H1 (cell line): ENCODE data around the gene MIF4GD. TPM values are rescaled to one million over a fixed set of nuclear protein-coding genes. Genes with fewer than 3 reads are reported as not detected.

Source experiments
- CTCF ChIA-PET: fragments of 300-600 bp; sonication (Branson Sonifier 250); formaldehyde crosslinking; loops from one replicate; lab custom pipeline; 2021; ENCODE audit not compliant: partially characterized antibody; lab: Charles Lee
- POLR2A ChIA-PET: fragments of 300-600 bp; sonication (Branson Sonifier 250); formaldehyde crosslinking; loops from one replicate; lab custom pipeline; 2021; ENCODE audit warnings: inconsistent platforms; ENCODE audit not compliant: partially characterized antibody; lab: Charles Lee
- DNase-seq, 2 experiments: peaks; one replicate each; pipeline versions ENCODE4 v3.0.0 to v3.0.0-alpha.2; 2010 to 2022; ENCODE audit warnings: low spot score in 2 of 2, low read depth in 1 of 2, mixed read lengths in 1 of 2
- FAIRE-seq: peaks from 2 replicates; lab custom pipeline; 2011; peaks lifted over from hg19 to GRCh38; lab: Jason Lieb, UNC
- H2AFZ ChIP-seq: 2 replicates; pipeline ENCODE4 v1.8.1; 2012; ENCODE audit warnings: low read length, inconsistent platforms
- H2AK5ac ChIP-seq: 2 replicates; pipeline ENCODE4 v1.6.1; 2013; ENCODE audit warnings: low read depth, low read length
- H2BK120ac ChIP-seq: replicated peaks from 2 replicates; pipeline ENCODE3; 2013; ENCODE audit warnings: low read depth, low read length, inconsistent platforms
- H2BK12ac ChIP-seq: 2 replicates; pipeline ENCODE4 v1.6.1; 2013; ENCODE audit warnings: low read depth, low read length
- H2BK15ac ChIP-seq: 2 replicates; pipeline ENCODE4 v1.6.1; 2013; ENCODE audit warnings: low read length
- H2BK20ac ChIP-seq: 2 replicates; pipeline ENCODE4 v1.6.1; 2013; ENCODE audit warnings: low read length
- H2BK5ac ChIP-seq: 2 replicates; pipeline ENCODE4 v1.6.1; 2013; ENCODE audit warnings: low read depth, low read length
- H3K14ac ChIP-seq: 2 replicates; pipeline ENCODE4 v1.6.1; 2013; ENCODE audit warnings: inconsistent platforms; ENCODE audit not compliant: insufficient read length
- H3K18ac ChIP-seq: 2 replicates; pipeline ENCODE4 v1.6.1; 2013; ENCODE audit warnings: low read length; ENCODE audit errors: extremely low read depth
- H3K23ac ChIP-seq: 2 replicates; pipeline ENCODE4 v1.6.1; 2013; ENCODE audit warnings: inconsistent platforms; ENCODE audit not compliant: insufficient read length
- H3K23me2 ChIP-seq: 2 replicates; pipeline ENCODE4 v1.6.1; 2013; ENCODE audit warnings: low read depth, low read length
- H3K27ac ChIP-seq: 2 replicates; pipeline ENCODE4 v1.6.1; 2011; ENCODE audit warnings: low read depth, low read length, inconsistent platforms
- H3K27me3 ChIP-seq, 4 experiments: replicated peaks in 1 of 4; 1 replicate in 1 of 4; 2 replicates in 3 of 4; pipeline versions ENCODE4 v1.6.1 to v1.8.1; 2011 to 2013; ENCODE audit warnings: low read length in 3 of 4, mild to moderate bottlenecking in 3 of 4, inconsistent platforms in 2 of 4, mixed read lengths in 2 of 4, moderate library complexity in 1 of 4; ENCODE audit not compliant: control insufficient read depth in 3 of 4, insufficient read depth in 3 of 4; ENCODE audit errors: extremely low read depth in 1 of 4
- H3K36me3 ChIP-seq, 4 experiments: 2 replicates each; pipeline versions ENCODE4 v1.6.1 to v1.8.1; 2011 to 2013; ENCODE audit warnings: mild to moderate bottlenecking in 4 of 4, low read length in 3 of 4, moderate library complexity in 2 of 4, control low read depth in 1 of 4, inconsistent platforms in 1 of 4; ENCODE audit not compliant: insufficient read depth in 4 of 4, control insufficient read depth in 2 of 4
- H3K4ac ChIP-seq: replicated peaks from 2 replicates; pipeline ENCODE3; 2013; ENCODE audit warnings: low read length, low read depth, mixed read lengths, inconsistent platforms; ENCODE audit not compliant: insufficient read length
- H3K4me1 ChIP-seq, 4 experiments: replicated peaks in 1 of 4; 1 replicate in 1 of 4; 2 replicates in 3 of 4; pipeline versions ENCODE4 v1.6.1 to v1.8.1; 2011 to 2013; ENCODE audit warnings: low read length in 3 of 4, inconsistent platforms in 2 of 4, mixed read lengths in 1 of 4; ENCODE audit not compliant: insufficient read depth in 4 of 4, control insufficient read depth in 3 of 4
- H3K4me2 ChIP-seq, 2 experiments: 2 replicates each; pipeline versions ENCODE4 v1.6.1 to v1.8.1; 2011 to 2013; ENCODE audit warnings: low read depth in 2 of 2, low read length in 2 of 2, control low read depth in 1 of 2, inconsistent platforms in 1 of 2, mild to moderate bottlenecking in 1 of 2; ENCODE audit not compliant: insufficient read depth in 1 of 2
- H3K4me3 ChIP-seq, 4 experiments: fragments of 200-600, 300-600 bp in 1 of 4; sonication (generic), shearing (Covaris generic), sonication (Bioruptor Twin) in 1 of 4; 2 replicates each; pipeline versions ENCODE4 v1.5.1 to v1.8.1; 2011 to 2016; ENCODE audit warnings: low read length in 4 of 4, low read depth in 3 of 4, control low read depth in 2 of 4, inconsistent platforms in 2 of 4, mild to moderate bottlenecking in 2 of 4, mixed read lengths in 1 of 4, moderate library complexity in 1 of 4; ENCODE audit not compliant: insufficient read depth in 2 of 4; ENCODE audit errors: extremely low read depth in 1 of 4
- H3K56ac ChIP-seq: replicated peaks from 2 replicates; pipeline ENCODE3; 2013; ENCODE audit warnings: low read depth, mild to moderate bottlenecking, mixed read lengths, low read length, inconsistent platforms; ENCODE audit not compliant: insufficient read length
- H3K79me1 ChIP-seq: 2 replicates; pipeline ENCODE4 v1.6.1; 2013; ENCODE audit warnings: low read depth, low read length, control low read depth
- H3K79me2 ChIP-seq, 2 experiments: 2 replicates each; pipeline versions ENCODE4 v1.6.1 to v1.8.1; 2012 to 2013; ENCODE audit warnings: low read length in 2 of 2, mild to moderate bottlenecking in 2 of 2, inconsistent platforms in 1 of 2; ENCODE audit not compliant: insufficient read depth in 2 of 2, control insufficient read depth in 1 of 2
- H3K9ac ChIP-seq, 4 experiments: replicated peaks in 1 of 4; 1 replicate in 1 of 4; 2 replicates in 3 of 4; pipeline versions ENCODE4 v1.6.1 to v1.8.1; 2011 to 2013; ENCODE audit warnings: low read depth in 3 of 4, low read length in 3 of 4, control low read depth in 2 of 4, mild to moderate bottlenecking in 2 of 4, moderate library complexity in 2 of 4, inconsistent platforms in 1 of 4; ENCODE audit errors: extremely low read depth in 1 of 4
- H3K9me3 ChIP-seq, 2 experiments: 2 replicates each; pipeline versions ENCODE4 v1.6.1 to v1.8.1; 2012 to 2013; ENCODE audit warnings: mild to moderate bottlenecking in 2 of 2, moderate library complexity in 2 of 2, control low read depth in 1 of 2, inconsistent platforms in 1 of 2, low read depth in 1 of 2, low read length in 1 of 2, mixed read lengths in 1 of 2; ENCODE audit not compliant: insufficient read depth in 2 of 2
- H4K20me1 ChIP-seq, 2 experiments: replicated peaks in 1 of 2; 2 replicates each; pipeline versions ENCODE3 to v1.8.1; 2011 to 2013; ENCODE audit warnings: inconsistent platforms in 2 of 2, low read length in 2 of 2, mild to moderate bottlenecking in 1 of 2; ENCODE audit not compliant: insufficient read depth in 2 of 2, control insufficient read depth in 1 of 2
- H4K5ac ChIP-seq: 2 replicates; pipeline ENCODE4 v1.6.1; 2013; ENCODE audit warnings: low read length, low read depth, mixed read lengths, inconsistent platforms; ENCODE audit not compliant: insufficient read length
- H4K8ac ChIP-seq: 2 replicates; pipeline ENCODE4 v1.8.0; 2013; ENCODE audit warnings: mild to moderate bottlenecking, moderate library complexity, low read length, inconsistent platforms; ENCODE audit not compliant: insufficient read depth; ENCODE audit errors: extremely low read depth
- H4K91ac ChIP-seq: replicated peaks from 2 replicates; pipeline ENCODE3; 2013; ENCODE audit warnings: low read length, mixed read lengths, inconsistent platforms; ENCODE audit not compliant: insufficient read length
- BCL11A ChIP-seq, 2 experiments: IDR thresholded peaks; one replicate each; pipeline ENCODE4 v1.6.1; 2011; ENCODE audit warnings: low read depth in 2 of 2, low read length in 2 of 2, mild to moderate bottlenecking in 2 of 2
- GTF2F1 ChIP-seq: IDR thresholded peaks from 2 replicates; pipeline ENCODE4 v1.6.1; 2012; ENCODE audit warnings: low read depth, low read length, improper control_type of control experiment, borderline replicate concordance
- JUND ChIP-seq: IDR thresholded peaks from 2 replicates; pipeline ENCODE4 v1.6.1; 2011; ENCODE audit warnings: mild to moderate bottlenecking, improper control_type of control experiment, low read length
- MAFK ChIP-seq: IDR thresholded peaks from 2 replicates; pipeline ENCODE4 v1.6.1; 2012; ENCODE audit warnings: low read depth, mild to moderate bottlenecking, improper control_type of control experiment, low read length
- MAX ChIP-seq: IDR thresholded peaks from 2 replicates; pipeline ENCODE4 v1.6.1; 2012; ENCODE audit warnings: inconsistent platforms
- POLR2AphosphoS5 ChIP-seq: IDR thresholded peaks from 2 replicates; pipeline ENCODE4 v1.6.1; 2011; ENCODE audit warnings: low read depth, low read length
- TCF12 ChIP-seq: IDR thresholded peaks from 2 replicates; pipeline ENCODE4 v1.6.1; 2011; ENCODE audit warnings: low read depth, mild to moderate bottlenecking, low read length
- WGBS, 2 experiments: shearing (Covaris generic) in 1 of 2; methylation state at CpG; one replicate each; pipeline versions ENCODE4 v1.1.6 to v1.1.7; 2013 to 2015; ENCODE audit warnings: low lambda C conversion rate in 2 of 2, mixed read lengths in 2 of 2, inconsistent platforms in 1 of 2, low coverage in 1 of 2, missing lambda C conversion rate in 1 of 2; ENCODE audit not compliant: insufficient replicate concordance in 2 of 2, insufficient coverage in 1 of 2, insufficient read length in 1 of 2; ENCODE audit errors: extremely low coverage in 1 of 2, missing lambda C conversion rate in 1 of 2; 5-methylcytosine and 5-hydroxymethylcytosine counted together
- polyA plus RNA-seq, 7 experiments: library from polyadenylated mRNA; depleted of rRNA in 3 of 7; stranded (reverse) in 5 of 7; unstranded in 2 of 7; fragments of >200 nt in 5 of 7; fragments of 200-250 nt in 2 of 7; gene quantifications; 1 replicate in 5 of 7; 2 replicates in 1 of 7; 4 replicates in 1 of 7; pipeline versions ENCODE4 v1.2.1 to v1.2.3, GENCODE V29; 2011 to 2013; ENCODE audit warnings: missing spikeins in 2 of 7, mixed read lengths in 2 of 7
- total RNA-seq: library from RNA; stranded (reverse); fragmentation: NEBNext Ultra II Directional; extraction: Animal tissue kit (Norgen Biotek cat#: 25700); gene quantifications from 2 replicates; pipeline ENCODE4 v1.2.1, GENCODE V29; 2021

Gene MIF4GD
- total and polyA plus RNA-seq, 2 of the 8 experiments (the other 6 are each of a cell fraction or from before 2014, with no cell fraction given), result 16.1 to 51.1 TPM

- no peaks in the 10 kb centered on the region for H3K79me1 ChIP-seq
- H2BK15ac ChIP-seq, result no peak overlapping the region
- H3K27me3 ChIP-seq, result no peaks in the 10 kb centered on the region
- H4K91ac ChIP-seq, result no peak overlapping the region
- no peak overlapping the region for H4K5ac ChIP-seq
- peak overlapping the region; percentile 76; the same call in 1 of the 2 replicates for H4K8ac ChIP-seq
- 0 out of 2 replicates have a peak overlapping the region, but pooled peaks have one; percentile 17 for H2BK12ac ChIP-seq
- no peak overlapping the region for H2AK5ac ChIP-seq
- H3K23ac ChIP-seq, result no peak overlapping the region
- H3K4me3 ChIP-seq, result no peak overlapping the region
- CTCF ChIA-PET, result interaction anchor here (0.6 to 16.5 kb wide), 74 partner anchors 9 to 498 kb away, joined by 3 to 369 read pairs (median 5); partner anchors contain the start of genes GGA3, GRB2, MIF4GD and MRPS7
- peaks cover 14 to 29% of the 10 kb centered on the region in 2 experiments for H4K20me1 ChIP-seq
- DNase-seq, result no peak
- peak overlapping the region in 1 of 2 experiments; percentile 18; a peak in 1 of 4 replicates for H3K4me2 ChIP-seq
- no peak overlapping the region for H3K9ac ChIP-seq
- POLR2A ChIA-PET, result interaction anchor here (0.5 to 6.3 kb wide), 20 partner anchors 8 to 259 kb away, joined by 3 to 53 read pairs (median 4); partner anchors contain the start of genes ARMC7, GGA3, MIF4GD and MRPS7
- no peaks in the 10 kb centered on the region for H3K79me2 ChIP-seq
- no peak overlapping the region for H3K56ac ChIP-seq
- TF ChIP-seq GTF2F1, result no peak
- no peak for TF ChIP-seq POLR2AphosphoS5
- no peak for TF ChIP-seq MAFK
- no peak for TF ChIP-seq BCL11A (IDR thresholded peaks at IDR 0.05; ENCODE audit: low read depth in 2 of 2, low read length in 2 of 2)
- no peak for TF ChIP-seq TCF12
- TF ChIP-seq MAX, result no peak
- no peak for TF ChIP-seq JUND
- no peaks in the 10 kb centered on the region for H3K9me3 ChIP-seq
- FAIRE-seq, result no peak
- H3K4me1 ChIP-seq, result peaks cover 0 to 4% (median 0%) of the 10 kb centered on the region in 4 experiments; a peak in 3 of 7 replicates
- H3K4ac ChIP-seq, result peak overlapping the region; percentile 23
- H2AFZ ChIP-seq, result no peak overlapping the region
- H2BK20ac ChIP-seq, result no peak overlapping the region
- H3K18ac ChIP-seq, result no peak overlapping the region
- H2BK5ac ChIP-seq, result peak overlapping the region; percentile 44
- WGBS, 2 experiments, result 92% methylated on average over 21 of the region's 23 CpGs; no CpG with 5 or more reads in 1 of the 2 experiments
- no peak overlapping the region for H2BK120ac ChIP-seq
- H3K23me2 ChIP-seq, result no peaks in the 10 kb centered on the region
- H3K27ac ChIP-seq, result peak overlapping the region; percentile 61
- no peak overlapping the region for H3K14ac ChIP-seq
- peaks cover 34 to 75% (median 65%) of the 10 kb centered on the region in 4 experiments for H3K36me3 ChIP-seq
Measured at GRCh38 chr17:75239778-75240393, 31.1 kb downstream of the MIF4GD start.
